Activated T-cell treated with anti-CD3 and anti-CD28 coated beads, Interleukin-2, amount 50 U/mL, for 72 hours (primary cell): ENCODE results near the gene GPC1. TPM values are rescaled to one million over a fixed set of nuclear protein-coding genes. Genes with fewer than 3 reads are reported as not detected.

Experiments
- ATAC-seq, 2 donors: fragments of 150-1000 bp; cut with Tn5 transposase; replicated peaks in 1 of 2; 2 replicates each; pipeline ENCODE4 v1.10.0; 2021; ENCODE audit warnings: moderate library complexity in 2 of 2, mild to moderate bottlenecking in 1 of 2
- DNase-seq, 2 donors: peaks; one replicate each; pipeline ENCODE4 v3.0.0; 2021 to 2022; ENCODE audit warnings: mixed read lengths in 1 of 2
- H3K27ac Mint-ChIP-seq: one replicate; pipeline ENCODE4 v1.8.0; 2022; ENCODE audit warnings: mild to moderate bottlenecking, moderate library complexity, mixed read lengths
- H3K27me3 Mint-ChIP-seq: one replicate; pipeline ENCODE4 v1.8.0; 2022; ENCODE audit warnings: low read depth, mixed read lengths
- H3K36me3 Mint-ChIP-seq, 2 donors: one replicate each; pipeline ENCODE4 v1.8.0; 2022; ENCODE audit warnings: mixed read lengths in 2 of 2, mild to moderate bottlenecking in 1 of 2; ENCODE audit not compliant: insufficient read depth in 2 of 2
- H3K4me1 Mint-ChIP-seq: one replicate; pipeline ENCODE4 v1.8.0; 2022; ENCODE audit warnings: low read depth, mixed read lengths
- H3K4me3 Mint-ChIP-seq, 2 donors: one replicate each; pipeline ENCODE4 v1.8.0; 2022; ENCODE audit warnings: mild to moderate bottlenecking in 2 of 2, mixed read lengths in 2 of 2, moderate library complexity in 2 of 2
- H3K9me3 Mint-ChIP-seq, 2 donors: one replicate each; pipeline ENCODE4 v1.8.0; 2022; ENCODE audit warnings: mixed read lengths in 2 of 2
- total RNA-seq, 2 donors: library from RNA; stranded (reverse); gene quantifications; one replicate each; pipeline ENCODE4 v1.2.3, GENCODE V29; 2022

The GPC1 gene
- total RNA-seq, 2 donors from 2014 or later, result 3.2 to 3.6 TPM

DNA sequence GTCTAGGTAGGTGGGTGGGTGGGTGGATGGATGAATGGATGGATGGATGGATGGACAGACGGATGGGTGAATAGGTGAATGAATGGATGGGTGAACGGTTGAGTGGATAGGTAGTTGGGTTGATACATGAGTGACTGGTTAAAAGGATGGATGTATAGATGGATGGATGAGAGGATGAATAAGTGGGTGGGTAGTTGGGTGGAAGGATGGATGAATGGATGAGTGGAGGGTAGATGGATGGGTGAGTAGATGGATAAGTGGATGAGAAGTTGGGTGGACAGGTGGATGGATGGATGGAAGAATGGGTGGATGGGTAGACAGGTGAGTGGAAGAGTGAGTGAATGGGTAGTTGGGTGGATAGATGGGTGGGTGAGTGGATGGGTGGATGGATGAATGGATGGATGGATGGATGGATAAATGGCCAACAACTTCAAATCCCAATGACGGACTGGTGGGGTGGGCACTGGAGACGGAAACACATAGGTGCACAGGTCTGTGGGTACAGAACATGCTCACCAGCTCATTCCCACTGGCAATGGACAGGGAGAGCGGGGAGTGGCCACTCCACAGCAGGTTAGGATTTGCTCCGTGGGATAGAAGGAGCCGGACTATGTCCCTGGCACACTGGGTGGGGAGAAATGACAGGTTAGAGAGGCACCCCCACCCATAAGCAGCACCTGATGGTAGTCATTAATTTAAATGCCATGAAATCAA, 73.5 kb downstream of the GPC1 start:
- ATAC-seq (no peak), DNase-seq (no peak)
- no peaks in the 10 kb centered on the region for H3K27me3 Mint-ChIP-seq
- no peaks in the 10 kb centered on the region for H3K9me3 Mint-ChIP-seq
- H3K4me1 Mint-ChIP-seq, result peaks cover 8% of the 10 kb centered on the region
- no peak overlapping the region for H3K27ac Mint-ChIP-seq
- peaks cover 0 to 2% of the 10 kb centered on the region in 2 donors for H3K36me3 Mint-ChIP-seq
- no peak overlapping the region for H3K4me3 Mint-ChIP-seq

DNA sequence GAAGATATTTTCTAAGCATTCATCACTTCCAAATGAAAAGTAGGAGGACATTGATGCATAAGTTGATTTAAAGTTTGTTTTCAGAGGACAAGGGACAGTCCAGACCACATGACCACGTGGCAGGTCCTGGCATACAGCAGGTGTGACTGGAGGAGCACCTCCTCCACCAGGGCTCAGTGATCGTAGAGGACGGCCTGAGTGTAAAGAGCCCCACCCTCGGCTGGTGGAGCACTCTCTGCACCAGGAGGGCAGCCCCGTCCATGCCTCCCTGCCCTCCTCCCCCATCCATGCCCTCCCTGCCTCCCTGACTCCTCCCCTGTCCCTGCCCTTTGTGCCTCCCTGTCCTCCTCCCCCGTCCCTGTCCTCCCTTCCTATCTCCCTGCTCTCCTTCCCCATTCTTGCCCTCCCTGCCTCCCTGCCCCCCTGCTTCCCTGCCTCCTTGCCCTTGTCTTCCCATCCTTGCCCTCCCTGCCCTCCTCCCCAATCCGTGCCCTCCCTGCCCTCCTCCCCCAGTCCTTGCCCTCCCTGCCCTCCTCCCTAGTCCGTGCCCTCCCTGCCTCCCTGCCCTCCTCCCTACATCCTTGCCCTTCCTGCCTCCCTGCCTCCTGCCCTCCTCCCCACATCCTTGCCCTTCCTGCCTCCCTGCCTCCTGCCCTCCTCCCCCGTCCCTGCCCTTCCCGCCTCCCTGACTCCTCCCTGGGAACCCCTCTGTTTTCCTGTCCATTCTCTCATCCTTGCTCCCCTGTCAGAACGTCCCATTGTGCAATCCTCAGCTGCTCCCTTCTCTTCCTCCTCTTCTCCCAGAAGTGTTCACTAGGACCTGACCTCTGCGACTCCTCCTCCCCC, 74.4 kb downstream of the GPC1 start:
- no peaks in the 10 kb centered on the region for H3K27me3 Mint-ChIP-seq
- H3K4me3 Mint-ChIP-seq, result no peak overlapping the region
- H3K27ac Mint-ChIP-seq, result no peak overlapping the region
- DNase-seq (no peak), ATAC-seq (no peak)
- H3K4me1 Mint-ChIP-seq, result peaks cover 17% of the 10 kb centered on the region
- H3K36me3 Mint-ChIP-seq, result peaks cover 0 to 2% of the 10 kb centered on the region in 2 donors
- no peaks in the 10 kb centered on the region for H3K9me3 Mint-ChIP-seq

DNA sequence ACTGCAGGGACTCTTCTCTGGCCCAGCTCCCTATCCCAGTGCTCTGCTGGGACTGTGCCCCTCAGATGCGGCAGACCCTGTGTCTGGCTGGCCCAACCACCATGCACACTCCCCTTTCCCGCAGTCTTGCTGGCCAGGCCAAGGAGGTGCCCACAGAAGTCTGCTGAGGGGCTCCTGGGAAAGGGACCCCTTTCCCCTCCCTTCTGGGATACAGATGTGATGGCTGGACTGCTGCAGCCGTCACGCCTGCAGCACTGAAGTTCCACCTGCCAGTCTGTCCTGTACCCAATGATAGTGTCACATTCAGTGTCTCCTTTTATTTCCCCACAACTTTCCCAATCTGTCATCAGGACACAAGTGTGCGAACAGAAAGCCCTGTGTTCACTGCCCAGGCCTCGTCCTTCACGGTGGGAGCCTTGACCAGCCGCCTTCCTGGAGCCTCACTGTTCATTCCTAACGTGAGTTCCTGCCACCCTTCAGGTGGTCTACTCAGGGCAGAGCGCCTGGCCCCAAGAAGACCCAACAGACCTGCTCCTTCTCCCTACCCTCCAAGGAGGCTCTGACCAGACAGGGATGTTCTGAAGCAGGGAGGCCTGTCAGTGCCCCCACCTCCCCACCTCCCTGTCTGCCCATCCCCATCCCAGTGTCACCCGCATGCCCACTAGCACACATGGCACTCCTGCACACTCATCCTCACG, 75.2 kb downstream of the GPC1 start:
- Mint-ChIP-seq H3K9me3 (no peaks in the 10 kb centered on the region), H3K27me3 (no peaks in the 10 kb centered on the region), H3K4me1 (peaks cover 18% of the 10 kb centered on the region), H3K36me3 (peaks cover 0 to 2% of the 10 kb centered on the region in 2 donors), H3K27ac (no peak overlapping the region), H3K4me3 (no peak overlapping the region)
- no peak for ATAC-seq
- DNase-seq, result no peak

DNA sequence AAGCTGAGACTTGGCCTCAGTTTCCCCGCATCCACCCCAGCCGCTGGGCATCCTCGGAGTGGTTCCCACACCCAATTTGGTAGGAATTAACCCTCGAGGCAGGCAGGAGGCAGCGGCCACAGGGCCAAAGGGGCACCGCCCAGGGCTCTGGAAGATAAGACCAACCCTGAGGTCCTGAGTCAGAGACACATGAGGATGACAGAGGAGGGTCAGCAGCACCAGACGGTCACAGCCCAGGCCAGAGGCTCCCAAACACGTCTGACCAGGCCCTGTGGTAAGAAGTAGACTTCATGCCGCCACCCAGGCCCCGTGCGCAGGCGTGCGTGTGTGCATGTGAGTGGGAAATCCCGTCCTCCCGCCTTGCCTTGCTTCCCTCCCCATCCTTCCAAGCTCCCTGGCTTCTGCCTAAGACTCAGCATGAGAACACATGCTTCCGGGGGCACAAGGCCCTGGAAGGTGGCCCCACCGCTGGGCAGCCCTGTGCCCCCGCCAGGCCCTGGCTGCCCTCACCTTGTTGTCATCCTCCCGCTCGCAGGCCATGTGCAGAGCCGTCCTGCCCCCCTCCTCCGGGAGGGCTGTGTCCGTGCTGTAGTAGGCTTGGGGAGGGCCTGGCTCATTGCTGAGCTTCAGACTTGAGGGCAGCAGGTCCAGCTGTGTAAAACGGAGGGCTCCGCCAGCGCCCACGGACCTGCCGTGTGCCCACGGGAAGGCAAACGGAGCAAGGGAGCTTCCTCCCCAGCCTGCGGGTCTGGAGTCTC, 76.1 kb downstream of the GPC1 start:
- Mint-ChIP-seq H3K27ac (no peak overlapping the region), H3K36me3 (peaks cover 0 to 2% of the 10 kb centered on the region in 2 donors), H3K4me3 (no peak overlapping the region), H3K27me3 (no peaks in the 10 kb centered on the region), H3K4me1 (peaks cover 18% of the 10 kb centered on the region), H3K9me3 (no peaks in the 10 kb centered on the region)
- no peak for ATAC-seq
- DNase-seq, result no peak

DNA sequence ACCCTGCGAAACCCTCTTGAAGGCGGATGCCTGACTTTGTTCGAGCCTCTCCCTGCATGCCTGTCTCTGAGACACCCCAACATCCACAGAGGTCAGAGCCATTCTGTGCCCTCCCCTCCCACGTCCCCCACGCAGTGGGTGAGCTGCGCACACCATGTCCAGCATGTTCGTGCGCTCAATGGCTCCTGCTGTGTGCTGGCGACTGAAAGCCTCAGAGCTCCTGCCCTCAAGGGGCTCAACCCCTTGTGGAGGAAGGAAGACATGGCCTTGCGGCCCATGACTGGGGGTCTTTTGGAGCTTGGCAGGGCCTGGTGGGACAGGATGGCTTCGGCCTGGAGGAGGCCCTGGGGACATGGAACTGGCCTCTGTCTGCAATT, 76.6 kb downstream of the GPC1 start:
- Mint-ChIP-seq H3K9me3 (no peaks in the 10 kb centered on the region), H3K27ac (no peak overlapping the region), H3K27me3 (no peaks in the 10 kb centered on the region), H3K4me1 (peaks cover 18% of the 10 kb centered on the region), H3K36me3 (peaks cover 0 to 2% of the 10 kb centered on the region in 2 donors), H3K4me3 (no peak overlapping the region)
- ATAC-seq, result no peak
- no peak for DNase-seq

DNA sequence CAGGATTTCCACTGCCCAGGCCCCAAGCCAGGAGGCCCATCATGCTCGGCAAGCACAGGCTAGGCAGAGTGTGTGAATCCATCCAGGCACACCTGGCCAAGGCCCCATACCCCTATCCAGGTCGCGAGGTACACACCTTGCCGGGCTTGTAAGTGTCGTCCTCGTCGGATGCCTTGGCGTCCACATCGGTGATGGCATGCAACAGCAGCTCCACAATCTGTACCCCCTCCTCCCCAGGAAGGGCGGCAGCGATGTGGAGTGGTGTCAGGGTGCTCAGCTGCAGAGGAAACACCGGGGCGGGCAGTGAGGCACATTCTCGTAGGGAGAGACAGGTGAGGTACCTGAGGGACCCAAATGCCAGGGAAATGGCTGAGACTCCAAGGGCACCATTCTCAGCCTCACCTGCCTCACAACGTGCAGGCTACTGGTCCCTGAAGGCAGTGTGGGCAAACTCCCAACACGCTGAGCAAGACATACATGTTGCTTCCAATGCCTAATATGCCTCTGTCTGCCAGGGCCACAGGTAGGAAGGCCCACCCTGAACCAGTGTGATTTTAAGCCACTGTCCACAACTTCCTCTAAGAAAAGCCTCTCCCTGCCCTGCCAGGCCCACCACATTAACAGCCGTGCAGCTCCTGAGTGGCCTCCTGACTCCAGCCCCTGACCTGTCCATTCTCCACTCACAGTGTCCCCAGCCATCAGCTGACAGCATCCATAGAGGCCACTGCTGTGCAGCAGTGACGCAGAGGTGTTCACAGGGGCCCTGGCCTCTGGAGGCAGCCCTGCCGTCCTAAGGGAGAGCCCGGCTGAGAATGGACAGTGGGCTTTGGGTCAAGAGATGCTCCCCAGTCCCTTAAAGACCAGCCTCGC, 77.4 kb downstream of the GPC1 start:
- Mint-ChIP-seq H3K36me3 (peaks cover 0 to 2% of the 10 kb centered on the region in 2 donors), H3K4me1 (peaks cover 18% of the 10 kb centered on the region), H3K27me3 (no peaks in the 10 kb centered on the region), H3K27ac (no peak overlapping the region), H3K9me3 (no peaks in the 10 kb centered on the region), H3K4me3 (no peak overlapping the region)
- ATAC-seq (no peak), DNase-seq (no peak)

DNA sequence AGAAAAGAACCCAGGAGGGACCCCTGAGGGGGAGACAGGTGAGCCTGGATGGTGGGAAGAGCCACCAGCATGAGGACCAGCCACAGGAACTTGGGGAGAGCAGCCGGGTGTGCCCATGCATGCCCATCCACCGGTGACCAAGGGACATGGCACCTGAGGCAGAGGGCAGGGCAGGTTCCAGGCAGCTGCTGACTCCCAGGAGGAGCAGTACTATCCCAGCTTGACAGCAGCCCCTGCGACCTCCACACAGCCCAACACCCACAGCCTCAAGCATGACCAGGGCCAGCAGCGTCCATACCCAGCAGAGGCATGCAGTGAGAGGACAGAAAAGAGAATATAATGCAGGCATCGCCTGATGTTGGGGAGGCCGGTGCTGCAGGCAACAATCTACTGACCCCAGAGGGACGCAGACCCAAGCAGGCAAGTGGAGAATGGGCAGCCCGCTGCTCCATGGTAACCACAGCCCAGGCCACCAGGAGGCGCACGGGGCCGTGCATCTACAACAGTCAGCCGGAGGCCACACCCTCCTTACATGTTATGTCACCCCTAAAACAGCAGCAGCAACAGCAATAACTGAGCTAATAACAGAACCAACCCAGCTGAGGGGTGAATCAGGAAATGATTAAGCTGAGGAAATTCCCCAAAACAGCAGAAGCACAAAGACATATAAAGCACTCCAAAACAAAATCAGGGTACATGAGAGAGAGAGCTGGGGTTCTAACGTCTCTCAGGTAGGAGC, 78.3 kb downstream of the GPC1 start:
- peak overlapping the region; percentile 27 for H3K27ac Mint-ChIP-seq
- peaks cover 18% of the 10 kb centered on the region for H3K4me1 Mint-ChIP-seq
- no peaks in the 10 kb centered on the region for H3K9me3 Mint-ChIP-seq
- no peaks in the 10 kb centered on the region for H3K27me3 Mint-ChIP-seq
- peak overlapping the region; percentile 2 to 59 for H3K4me3 Mint-ChIP-seq
- DNase-seq (peak; percentile 86 to 89), ATAC-seq (peak; percentile 98)
- peaks cover 0 to 2% of the 10 kb centered on the region in 2 donors for H3K36me3 Mint-ChIP-seq

DNA sequence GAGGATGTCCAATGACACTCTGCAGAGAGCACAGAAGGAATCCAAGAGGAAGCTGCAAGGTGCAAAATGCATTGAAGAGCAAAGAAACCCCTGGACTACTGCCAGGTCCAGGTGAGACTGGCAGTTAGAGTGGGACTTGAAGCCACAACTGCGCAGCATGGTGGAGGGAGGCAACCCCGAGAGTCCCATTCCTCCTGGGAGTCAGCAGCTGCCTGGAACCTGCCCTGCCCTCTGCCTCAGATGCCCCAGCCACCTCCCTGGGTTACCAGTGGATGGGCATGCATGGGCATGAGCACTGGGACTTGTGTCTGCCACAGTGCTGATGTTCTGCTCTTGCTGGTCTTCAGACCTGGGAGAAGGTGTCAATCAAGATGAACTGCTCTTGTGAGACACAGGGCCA, 79.2 kb downstream of the GPC1 start:
- H3K4me3 Mint-ChIP-seq, result no peak overlapping the region
- peaks cover 7% of the 10 kb centered on the region for H3K27me3 Mint-ChIP-seq
- peaks cover 0 to 2% of the 10 kb centered on the region in 2 donors for H3K36me3 Mint-ChIP-seq
- ATAC-seq (no peak), DNase-seq (no peak)
- H3K27ac Mint-ChIP-seq, result no peak overlapping the region
- H3K9me3 Mint-ChIP-seq, result no peaks in the 10 kb centered on the region
- peaks cover 20% of the 10 kb centered on the region for H3K4me1 Mint-ChIP-seq

DNA sequence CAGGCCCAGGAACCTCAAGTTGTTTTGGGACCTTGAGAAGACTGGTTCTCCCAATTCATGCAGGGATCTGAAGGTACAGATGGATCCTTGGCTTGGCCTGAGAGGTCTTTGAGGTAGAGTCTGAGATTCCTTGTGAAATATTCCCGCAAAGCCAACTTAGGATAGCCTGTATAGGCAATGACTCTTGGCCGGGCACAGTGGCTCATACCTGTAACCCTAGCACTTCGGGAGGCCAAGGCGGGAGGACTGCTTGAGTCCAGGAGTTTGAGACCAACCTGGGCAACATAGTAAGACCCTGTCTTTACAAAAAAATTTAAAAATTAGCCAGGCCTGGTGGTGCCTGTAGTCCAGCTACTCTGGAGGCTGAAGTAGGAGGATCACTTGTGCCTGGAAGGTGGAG, 81.9 kb downstream of the GPC1 start:
- Mint-ChIP-seq H3K36me3 (peaks cover 4% of the 10 kb centered on the region in 2 donors), H3K27ac (no peak overlapping the region), H3K9me3 (peaks cover 1% of the 10 kb centered on the region in 2 donors), H3K4me3 (no peak overlapping the region), H3K27me3 (peaks cover 13% of the 10 kb centered on the region), H3K4me1 (peaks cover 30% of the 10 kb centered on the region)
- no peak for DNase-seq
- no peak for ATAC-seq
